MV-4-11 (cell line): ENCODE measurements around the gene FUT7.
"Not testable (repeated sequence)": the region's sequence is repeated elsewhere in the genome, so short reads cannot be mapped to it uniquely, and the experiment has no call there.

Source experiments
- DNase-seq: peaks from one replicate; lab custom pipeline; 2025; lab: John Stamatoyannopoulos, UW

Gene FUT7

DNA sequence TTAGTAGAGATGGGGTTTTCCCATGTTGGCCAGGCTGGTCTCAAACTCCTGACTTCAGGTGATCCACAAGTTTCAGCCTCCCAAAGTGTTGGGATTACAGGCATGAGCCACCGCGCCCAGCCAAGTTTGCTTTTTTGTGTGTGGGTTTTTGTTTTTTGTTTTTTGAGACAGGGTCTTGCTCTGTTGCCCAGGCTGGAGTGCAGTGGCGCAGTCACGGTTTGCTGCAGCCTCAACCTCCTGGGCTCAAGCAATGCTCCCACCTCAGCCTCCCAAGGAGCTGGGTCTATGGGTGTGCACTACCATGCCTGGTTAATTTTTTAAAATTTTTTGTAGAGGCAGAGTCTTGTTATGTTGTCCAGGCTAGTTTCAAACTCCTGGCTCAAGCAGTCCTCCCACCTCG, 1.6 kb upstream of the FUT7 start:
- DNase-seq = not testable (repeated sequence)

- peak; percentile 90 for DNase-seq
Observed at GRCh38 chr9:137032858-137033257, 970 bp upstream of the FUT7 start.

GRCh38 chr9:137030538-137031527, 1.1 kb downstream of the FUT7 start:
- DNase-seq = peak; percentile 91

GRCh38 chr9:137030006-137030405, 1.9 kb downstream of the FUT7 start:
- DNase-seq = peak; percentile 31

- peak; percentile 79 for DNase-seq
Observed at GRCh38 chr9:137029058-137029936, 2.6 kb downstream of the FUT7 start.

GRCh38 chr9:137028263-137029057, 3.4 kb downstream of the FUT7 start:
- DNase-seq = peak; percentile 69

GRCh38 chr9:137027369-137028262, 4.3 kb downstream of the FUT7 start, which contains the start of gene ABCA2:
Gene ABCA2 (minus strand): TSS chr9:137028237. CDS start chr9:137028140, 97 bp downstream.
- DNase-seq = no peak

- no peak for DNase-seq
Observed at GRCh38 chr9:137026828-137027227, 5.1 kb downstream of the FUT7 start.

DNA sequence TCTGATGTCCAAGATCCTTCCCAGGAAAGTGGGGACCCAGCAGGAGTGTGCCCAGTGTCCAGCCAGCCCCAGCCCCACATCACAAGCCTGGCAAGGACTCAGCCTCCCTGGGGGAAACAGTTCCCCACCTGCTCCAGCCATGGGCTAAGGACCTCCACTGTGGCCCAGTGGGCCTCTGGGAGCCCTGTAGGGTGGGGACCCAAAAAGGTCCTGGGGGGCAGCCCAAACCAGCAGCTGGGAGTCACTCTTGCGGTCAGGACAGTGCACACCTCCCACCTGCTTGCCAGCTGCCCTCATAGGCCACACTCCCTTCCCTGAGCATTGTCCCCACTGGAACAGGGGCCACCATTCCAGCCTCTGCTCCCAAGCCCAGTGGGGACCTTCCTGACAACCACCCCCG, 5.5 kb downstream of the FUT7 start:
- no peak for DNase-seq

DNA sequence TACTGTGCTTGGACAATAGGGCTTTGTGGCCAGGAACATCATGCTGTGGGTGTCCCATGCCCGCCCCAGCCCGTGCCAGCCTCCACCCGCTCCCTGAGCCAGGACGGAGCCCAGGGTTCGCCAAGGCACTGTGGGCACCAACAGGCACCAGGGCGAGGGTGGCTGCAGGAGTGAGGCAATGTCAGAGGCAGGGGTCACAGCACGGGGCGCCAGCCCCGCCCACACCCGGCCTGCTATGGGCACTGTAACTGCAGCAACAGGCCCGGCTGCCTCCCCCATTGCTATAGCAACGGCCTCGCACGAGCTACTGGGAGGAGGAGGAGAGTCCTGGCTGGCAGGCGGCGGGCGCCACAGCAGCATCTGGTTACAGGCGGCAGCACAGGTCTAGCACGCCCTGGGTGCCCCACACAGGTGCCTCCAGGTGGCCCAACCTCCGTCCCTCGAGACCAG, 6.3 kb downstream of the FUT7 start:
- peak; percentile 18 for DNase-seq

- DNase-seq = no peak
Observed at GRCh38 chr9:137023583-137023991, 8.3 kb downstream of the FUT7 start.

DNA sequence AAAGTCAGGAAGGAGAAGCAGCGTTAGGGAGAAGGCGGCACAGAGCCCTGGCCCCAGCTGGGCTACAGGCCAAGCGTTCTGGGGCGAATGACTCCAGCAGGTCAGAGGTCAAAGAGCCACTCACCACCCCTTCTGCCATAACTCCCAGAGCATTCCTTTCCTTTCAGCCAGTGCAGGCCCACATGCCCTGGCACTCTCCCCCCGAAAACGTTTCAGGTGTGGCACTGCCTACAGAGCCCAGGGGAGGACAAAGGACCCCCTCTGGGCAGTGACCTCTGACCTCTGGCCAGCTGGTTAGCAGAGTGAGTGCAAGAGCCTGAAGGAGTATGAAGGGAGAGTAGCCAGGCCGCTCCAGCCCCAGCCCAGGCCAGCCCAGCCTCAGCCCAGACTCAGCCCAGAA, 8.7 kb downstream of the FUT7 start:
- no peak for DNase-seq

- DNase-seq = no peak
Observed at GRCh38 chr9:137022662-137023008, 9.3 kb downstream of the FUT7 start.

DNA sequence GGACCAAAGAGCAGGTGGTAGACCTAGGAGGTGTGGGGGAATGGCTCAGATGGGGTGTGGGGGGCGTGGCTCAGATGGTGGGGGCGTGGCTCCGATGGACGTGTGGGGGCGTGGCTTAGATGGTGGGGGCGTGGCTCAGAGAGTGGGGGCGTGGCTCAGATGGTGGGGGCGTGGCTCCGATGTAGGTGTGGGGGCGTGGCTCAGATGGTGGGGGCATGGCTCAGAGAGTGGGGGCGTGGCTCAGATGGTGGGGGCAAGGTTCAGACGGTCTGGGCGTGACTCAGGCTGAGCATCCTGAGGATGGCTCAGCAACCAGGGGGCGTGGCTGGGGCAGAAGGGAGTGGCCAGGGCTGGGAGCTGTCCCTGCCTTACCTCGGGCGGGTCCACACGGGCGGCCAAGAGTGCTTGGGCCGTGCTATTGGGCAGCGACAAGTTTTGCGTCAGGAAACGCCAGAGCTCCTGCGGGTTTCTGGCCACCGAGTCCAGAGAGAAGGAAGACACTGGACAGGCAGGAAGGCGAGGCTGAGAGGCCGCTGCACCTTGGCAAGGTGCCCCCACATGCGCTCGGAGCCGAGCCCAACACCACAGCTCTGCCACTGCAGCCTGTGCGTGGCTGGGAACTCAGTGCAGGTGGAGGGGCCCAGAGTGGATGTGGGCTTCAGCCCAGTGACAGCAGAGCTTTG, 9.8 kb downstream of the FUT7 start:
- peak; percentile 85 for DNase-seq

DNA sequence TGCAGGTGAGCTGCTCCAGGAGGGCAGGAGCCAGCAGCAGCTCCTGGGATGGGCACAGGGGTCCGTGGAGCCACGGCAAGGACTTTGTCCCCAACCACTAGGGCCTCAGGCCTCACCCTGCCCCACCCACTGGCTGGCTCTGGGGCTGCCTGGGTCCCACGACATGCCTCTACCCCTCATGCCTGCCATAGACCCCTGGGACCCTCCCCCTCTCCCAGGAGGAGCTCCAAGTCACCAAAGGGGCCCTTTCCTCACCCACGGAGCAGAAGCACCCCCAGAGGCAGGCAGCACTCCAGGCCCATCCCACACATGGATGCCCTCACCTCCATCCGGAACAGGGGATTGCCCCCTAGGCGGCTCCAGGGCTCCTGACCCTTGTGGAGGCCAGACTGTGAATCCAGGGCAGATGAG, 10.3 kb downstream of the FUT7 start:
- no peak for DNase-seq

GRCh38 chr9:137020771-137021567, 10.9 kb downstream of the FUT7 start:
- no peak for DNase-seq

DNA sequence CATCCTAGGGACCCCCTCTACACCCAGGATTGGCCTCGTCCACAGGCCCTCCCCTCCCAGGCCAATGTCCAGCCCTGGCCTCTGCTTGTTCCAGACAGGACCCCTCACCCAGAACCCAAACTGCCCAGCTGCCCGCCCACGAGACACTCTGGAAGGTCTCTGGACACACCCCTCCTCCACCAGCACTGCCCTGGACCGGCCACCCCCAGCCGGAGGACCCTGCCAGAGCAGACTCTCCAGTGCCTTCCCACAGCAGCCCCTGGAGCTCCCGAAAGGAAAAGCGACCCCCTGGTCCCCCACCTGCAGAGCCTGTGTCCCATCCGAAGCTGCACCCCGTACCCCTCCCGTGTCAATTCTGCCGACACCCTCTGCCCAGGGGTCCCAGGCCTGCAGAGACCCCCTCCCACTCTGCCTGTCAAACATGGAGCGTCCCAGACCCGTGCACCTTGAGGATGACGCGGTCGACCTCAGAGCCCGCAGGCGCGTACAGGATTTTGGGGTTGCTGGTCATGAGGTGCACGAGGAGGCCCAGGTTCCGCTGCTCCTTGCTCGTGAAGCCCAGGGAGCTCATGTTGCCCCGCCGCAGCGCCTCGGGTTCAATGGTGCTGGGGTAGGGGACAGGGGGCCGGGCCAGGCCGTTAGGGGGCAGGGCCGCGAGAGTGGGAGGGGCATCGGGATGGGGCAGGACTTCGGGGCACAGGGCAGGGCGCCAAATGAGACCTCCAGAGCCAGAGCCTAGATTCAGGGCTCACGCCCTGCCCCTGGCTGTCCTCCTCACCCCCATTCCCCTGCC, 11.8 kb downstream of the FUT7 start:
- no peak for DNase-seq

DNA sequence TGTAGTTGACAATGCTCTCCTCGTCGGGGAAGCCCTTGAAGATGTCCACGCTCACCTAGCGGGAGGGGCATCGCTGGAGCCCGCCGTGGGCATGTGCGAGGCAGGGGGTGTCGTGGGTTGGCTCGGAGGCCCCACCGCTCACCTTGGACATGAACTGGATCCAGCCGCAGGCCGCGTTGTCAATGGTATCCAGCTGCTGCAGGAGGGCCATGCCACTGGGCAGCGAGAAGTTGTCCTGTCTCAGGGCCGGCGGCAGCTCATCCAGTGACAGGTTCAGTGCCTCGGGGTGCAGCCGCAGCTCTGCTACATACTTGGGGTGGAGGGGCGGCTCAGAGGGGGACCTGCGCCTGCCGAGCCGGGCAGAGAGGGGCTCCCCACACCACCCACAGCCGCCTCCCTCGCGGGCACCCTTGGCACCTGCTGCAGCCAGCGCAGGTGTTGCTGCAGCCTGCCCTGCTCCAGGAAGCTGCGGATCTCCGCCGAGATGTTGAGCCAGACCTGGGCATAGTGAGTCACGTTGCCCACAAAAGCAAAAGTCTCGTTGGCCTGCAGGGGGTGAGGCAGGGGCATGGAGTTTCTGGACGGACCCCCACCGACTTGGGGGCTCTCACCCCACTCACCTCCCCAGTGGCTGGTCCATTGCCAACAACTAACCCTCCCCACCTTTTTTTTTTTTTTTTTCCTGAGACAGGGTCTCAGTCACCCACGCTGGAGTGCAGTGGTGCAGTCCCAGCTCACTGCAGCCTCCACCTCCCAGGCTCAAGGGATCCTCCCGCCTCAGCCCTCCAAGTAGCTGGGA, 12.9 kb downstream of the FUT7 start:
- DNase-seq = no peak
